HEK293 (cell line): Measurements from ENCODE around the gene MVB12B.
A peak's percentile ranks its signal among the peaks of the same experiment; 100 is the strongest.

Experiments
- CTCF ChIA-PET: fragments of 350-600 bp; formaldehyde crosslinking; extraction: SDS; loops from one replicate; lab custom pipeline; 2021; ENCODE audit warnings: antibody characterized with exemption; lab: Yijun Ruan, JAX
- POLR2A ChIA-PET: fragments of 300-600 bp; formaldehyde crosslinking; extraction: SDS; loops from one replicate; lab custom pipeline; 2020; ENCODE audit warnings: antibody characterized with exemption, inconsistent platforms; lab: Yijun Ruan, JAX
- H3K27ac ChIP-seq: fragments of 200-500 bp; sonication (Bioruptor generic); 2 replicates; pipeline ENCODE4 v1.5.1; 2014; ENCODE audit warnings: low read depth, low read length, control low read depth, inconsistent platforms; ENCODE audit errors: extremely low read depth
- H3K36me3 ChIP-seq, 2 experiments: fragments of 200-500 bp in 1 of 2; sonication (Bioruptor generic) in 1 of 2; 1 replicate in 1 of 2; 2 replicates in 1 of 2; pipeline ENCODE4 v1.5.1; 2014 to 2017; ENCODE audit warnings: inconsistent platforms in 2 of 2, low read length in 2 of 2; ENCODE audit not compliant: control insufficient read depth in 2 of 2, insufficient read depth in 1 of 2
- H3K4me1 ChIP-seq: fragments of 200-500 bp; sonication (Bioruptor generic); 2 replicates; pipeline ENCODE4 v1.5.1; 2014; ENCODE audit warnings: mild to moderate bottlenecking, low read length, inconsistent platforms; ENCODE audit not compliant: control insufficient read depth, insufficient read depth
- H3K4me3 ChIP-seq: 2 replicates; pipeline ENCODE4 v1.5.1; 2011; ENCODE audit warnings: low read depth, mild to moderate bottlenecking, control low read depth, low read length, moderate library complexity
- H3K9me3 ChIP-seq: fragments of 200-500 bp; sonication (Bioruptor generic); 2 replicates; pipeline ENCODE4 v1.5.1; 2014; ENCODE audit warnings: low read depth, low read length, inconsistent platforms; ENCODE audit not compliant: control insufficient read depth, insufficient read depth
- CTCF ChIP-seq: fragments of 450-650 bp; formaldehyde crosslinking; IDR thresholded peaks from 2 replicates; pipeline ENCODE4 v1.5.1; 2016; ENCODE audit warnings: missing biosample characterization, missing genetic modification characterization
- GLIS1 ChIP-seq: fragments of 450-650 bp; formaldehyde crosslinking; IDR thresholded peaks from 2 replicates; pipeline ENCODE4 v1.5.1; 2016; ENCODE audit warnings: missing biosample characterization, missing genetic modification characterization
- GLIS2 ChIP-seq: fragments of 450-650 bp; formaldehyde crosslinking; IDR thresholded peaks from 2 replicates; pipeline ENCODE4 v1.5.1; 2016; ENCODE audit warnings: missing biosample characterization, missing genetic modification characterization
- IKZF3 ChIP-seq: fragments of 450-650 bp; IDR thresholded peaks from 2 replicates; pipeline ENCODE4 v1.5.0; 2018; ENCODE audit warnings: missing biosample characterization, mild to moderate bottlenecking, missing genetic modification characterization, moderate library complexity
- KLF10 ChIP-seq: fragments of 450-650 bp; IDR thresholded peaks from 2 replicates; pipeline ENCODE4 v1.5.1; 2018; ENCODE audit warnings: missing biosample characterization, mild to moderate bottlenecking, missing genetic modification characterization
- KLF7 ChIP-seq: fragments of 450-650 bp; formaldehyde crosslinking; IDR thresholded peaks from 2 replicates; pipeline ENCODE4 v1.5.1; 2016; ENCODE audit warnings: missing biosample characterization, missing genetic modification characterization, borderline replicate concordance
- OSR2 ChIP-seq: fragments of 450-650 bp; formaldehyde crosslinking; IDR thresholded peaks from 2 replicates; pipeline ENCODE4 v1.5.1; 2016; ENCODE audit warnings: missing biosample characterization, missing genetic modification characterization
- TRIM28 ChIP-seq: IDR thresholded peaks from 2 replicates; pipeline ENCODE4 v1.6.1; 2011; ENCODE audit warnings: low read length, control low read depth, borderline replicate concordance
- ZBTB1 ChIP-seq: fragments of 450-650 bp; formaldehyde crosslinking; IDR thresholded peaks from 2 replicates; pipeline ENCODE4 v1.5.1; 2016; ENCODE audit warnings: missing biosample characterization, missing genetic modification characterization
- ZBTB48 ChIP-seq: fragments of 450-650 bp; formaldehyde crosslinking; IDR thresholded peaks from 2 replicates; pipeline ENCODE4 v1.5.1; 2016; ENCODE audit warnings: missing biosample characterization, missing genetic modification characterization
- ZBTB8A ChIP-seq: fragments of 450-650 bp; formaldehyde crosslinking; IDR thresholded peaks from 2 replicates; pipeline ENCODE4 v1.5.1; 2016; ENCODE audit warnings: missing biosample characterization, missing genetic modification characterization
- ZNF146 ChIP-seq: fragments of 450-650 bp; formaldehyde crosslinking; IDR thresholded peaks from 2 replicates; pipeline ENCODE4 v1.5.1; 2016; ENCODE audit warnings: missing biosample characterization, missing genetic modification characterization
- ZNF221 ChIP-seq: fragments of 450-650 bp; formaldehyde crosslinking; IDR thresholded peaks from 2 replicates; pipeline ENCODE4 v1.5.1; 2017; ENCODE audit warnings: missing biosample characterization, missing genetic modification characterization, borderline replicate concordance
- ZNF223 ChIP-seq: fragments of 450-650 bp; formaldehyde crosslinking; IDR thresholded peaks from 2 replicates; pipeline ENCODE4 v1.5.1; 2016; ENCODE audit warnings: missing biosample characterization, missing genetic modification characterization
- ZNF529 ChIP-seq: fragments of 450-650 bp; formaldehyde crosslinking; IDR thresholded peaks from 2 replicates; pipeline ENCODE4 v1.5.1; 2017; ENCODE audit warnings: missing genetic modification characterization, missing biosample characterization; ENCODE audit not compliant: insufficient replicate concordance
- ZNF555 ChIP-seq: fragments of 450-650 bp; formaldehyde crosslinking; conservative IDR thresholded peaks from 2 replicates; pipeline ENCODE4 v1.5.1; 2017; ENCODE audit warnings: missing biosample characterization, mild to moderate bottlenecking, missing genetic modification characterization, inconsistent platforms
- ZNF561 ChIP-seq: fragments of 450-650 bp; IDR thresholded peaks from 2 replicates; pipeline ENCODE4 v1.5.1; 2018; ENCODE audit warnings: missing biosample characterization, missing genetic modification characterization, borderline replicate concordance
- ZNF621 ChIP-seq: fragments of 450-650 bp; formaldehyde crosslinking; IDR thresholded peaks from 2 replicates; pipeline ENCODE4 v1.5.1; 2017; ENCODE audit warnings: missing biosample characterization, missing genetic modification characterization
- ZNF626 ChIP-seq: fragments of 450-650 bp; sonication (Bioruptor Pico); formaldehyde crosslinking; IDR thresholded peaks from 2 replicates; pipeline ENCODE4 v1.5.1; 2018; ENCODE audit warnings: missing biosample characterization, missing genetic modification characterization, inconsistent platforms
- ZNF645 ChIP-seq: fragments of 450-650 bp; formaldehyde crosslinking; IDR thresholded peaks from 2 replicates; pipeline ENCODE4; 2016; ENCODE audit warnings: missing biosample characterization, missing genetic modification characterization
- ZNF654 ChIP-seq: fragments of 450-650 bp; formaldehyde crosslinking; IDR thresholded peaks from 2 replicates; pipeline ENCODE4 v1.5.1; 2016; ENCODE audit warnings: low read depth, missing biosample characterization, missing genetic modification characterization
- ZNF664 ChIP-seq: fragments of 450-650 bp; formaldehyde crosslinking; IDR thresholded peaks from 2 replicates; pipeline ENCODE4 v1.5.1; 2016; ENCODE audit warnings: missing biosample characterization, missing genetic modification characterization
- ZNF768 ChIP-seq: fragments of 450-650 bp; formaldehyde crosslinking; IDR thresholded peaks from 2 replicates; pipeline ENCODE4 v1.5.1; 2018; ENCODE audit warnings: missing biosample characterization, mild to moderate bottlenecking, missing genetic modification characterization
- ZNF777 ChIP-seq: fragments of 450-650 bp; formaldehyde crosslinking; IDR thresholded peaks from 2 replicates; pipeline ENCODE4 v1.5.1; 2017; ENCODE audit warnings: missing biosample characterization, missing genetic modification characterization, borderline replicate concordance
- ZNF791 ChIP-seq: fragments of 450-650 bp; formaldehyde crosslinking; IDR thresholded peaks from 2 replicates; pipeline ENCODE4 v1.5.1; 2016; ENCODE audit warnings: missing biosample characterization, missing genetic modification characterization
- ZSCAN16 ChIP-seq: fragments of 450-650 bp; formaldehyde crosslinking; IDR thresholded peaks from 2 replicates; pipeline ENCODE4 v1.5.1; 2016; ENCODE audit warnings: missing biosample characterization, missing genetic modification characterization
- ZSCAN23 ChIP-seq: fragments of 450-650 bp; formaldehyde crosslinking; IDR thresholded peaks from 2 replicates; pipeline ENCODE4 v1.5.1; 2016; ENCODE audit warnings: missing biosample characterization, missing genetic modification characterization
- TF ChIP-seq, protein P1 (sequence below): fragments of 450-650 bp; formaldehyde crosslinking; IDR thresholded peaks from 2 replicates; pipeline ENCODE4 v1.5.1; 2016; ENCODE audit warnings: missing biosample characterization, missing genetic modification characterization, borderline replicate concordance
- TF ChIP-seq, protein P2 (sequence below): fragments of 450-650 bp; formaldehyde crosslinking; optimal IDR thresholded peaks from 2 replicates; pipeline ENCODE3; 2016; ENCODE audit warnings: missing biosample characterization, mild to moderate bottlenecking, missing genetic modification characterization

The MVB12B gene

GRCh38 chr9:126499005-126499910, 172.6 kb downstream of the MVB12B start:
- H3K27ac ChIP-seq: no peak overlapping the region; the same call in 1 of the 2 replicates
- no peaks in the 10 kb centered on the region for H3K9me3 ChIP-seq
- peaks cover 0 to 4% of the 10 kb centered on the region in 2 experiments; a peak in 1 of 3 replicates for H3K36me3 ChIP-seq
- H3K4me3 ChIP-seq: peak overlapping the region; percentile 24
- ChIA-PET CTCF (interaction anchor here (0.5 to 7.7 kb wide), 61 partner anchors 9 to 1859 kb away, joined by 3 to 184 read pairs (median 4); no protein-coding TSS in a partner anchor), POLR2A (interaction anchor here (0.5 to 1.0 kb wide), 2 partner anchors 58 to 1418 kb away, joined by 4 read pairs; partner anchors contain the start of gene ST6GALNAC4)
- H3K4me1 ChIP-seq: no peaks in the 10 kb centered on the region; the same call in 1 of the 2 replicates
- TF ChIP-seq ZNF561 (tag by site-specific recombination) (0 out of 2 replicates have a peak, but pooled peaks have one; percentile 25), OSR2 (no peak), ZBTB8A (0 out of 2 replicates have a peak, but pooled peaks have one; percentile 37), IKZF3 (tag by site-specific recombination) (peak; percentile 70; the same call in 1 of the 2 replicates), KLF7 (tag by site-specific recombination) (no peak), ZNF223 (tag by site-specific recombination) (peak; percentile 72), GLIS2 (tag by site-specific recombination) (peak; percentile 16; the same call in 1 of the 2 replicates), ZNF645 (tag by site-specific recombination) (no peak), CTCF (tag by site-specific recombination) (peak; percentile 32; the same call in 1 of the 2 replicates), ZBTB1 (tag by site-specific recombination) (no peak), ZNF768 (tag by site-specific recombination) (no peak), ZNF529 (tag by site-specific recombination) (no peak), ZSCAN16 (tag by site-specific recombination) (no peak), ZNF664 (tag by site-specific recombination) (no peak), ZNF555 (tag by site-specific recombination) (no peak), ZNF626 (no peak), TRIM28 (no peak), KLF10 (tag by site-specific recombination) (no peak), ZNF654 (peak; percentile 28), GLIS1 (tag by site-specific recombination) (no peak), ZNF221 (no peak), ZNF621 (tag by site-specific recombination) (no peak), ZNF146 (tag by site-specific recombination) (no peak), ZNF791 (no peak), ZNF777 (no peak), ZSCAN23 (tag by site-specific recombination) (no peak), ZBTB48 (tag by site-specific recombination) (0 out of 2 replicates have a peak, but pooled peaks have one; percentile 26)
- TF ChIP-seq, protein P1, sequence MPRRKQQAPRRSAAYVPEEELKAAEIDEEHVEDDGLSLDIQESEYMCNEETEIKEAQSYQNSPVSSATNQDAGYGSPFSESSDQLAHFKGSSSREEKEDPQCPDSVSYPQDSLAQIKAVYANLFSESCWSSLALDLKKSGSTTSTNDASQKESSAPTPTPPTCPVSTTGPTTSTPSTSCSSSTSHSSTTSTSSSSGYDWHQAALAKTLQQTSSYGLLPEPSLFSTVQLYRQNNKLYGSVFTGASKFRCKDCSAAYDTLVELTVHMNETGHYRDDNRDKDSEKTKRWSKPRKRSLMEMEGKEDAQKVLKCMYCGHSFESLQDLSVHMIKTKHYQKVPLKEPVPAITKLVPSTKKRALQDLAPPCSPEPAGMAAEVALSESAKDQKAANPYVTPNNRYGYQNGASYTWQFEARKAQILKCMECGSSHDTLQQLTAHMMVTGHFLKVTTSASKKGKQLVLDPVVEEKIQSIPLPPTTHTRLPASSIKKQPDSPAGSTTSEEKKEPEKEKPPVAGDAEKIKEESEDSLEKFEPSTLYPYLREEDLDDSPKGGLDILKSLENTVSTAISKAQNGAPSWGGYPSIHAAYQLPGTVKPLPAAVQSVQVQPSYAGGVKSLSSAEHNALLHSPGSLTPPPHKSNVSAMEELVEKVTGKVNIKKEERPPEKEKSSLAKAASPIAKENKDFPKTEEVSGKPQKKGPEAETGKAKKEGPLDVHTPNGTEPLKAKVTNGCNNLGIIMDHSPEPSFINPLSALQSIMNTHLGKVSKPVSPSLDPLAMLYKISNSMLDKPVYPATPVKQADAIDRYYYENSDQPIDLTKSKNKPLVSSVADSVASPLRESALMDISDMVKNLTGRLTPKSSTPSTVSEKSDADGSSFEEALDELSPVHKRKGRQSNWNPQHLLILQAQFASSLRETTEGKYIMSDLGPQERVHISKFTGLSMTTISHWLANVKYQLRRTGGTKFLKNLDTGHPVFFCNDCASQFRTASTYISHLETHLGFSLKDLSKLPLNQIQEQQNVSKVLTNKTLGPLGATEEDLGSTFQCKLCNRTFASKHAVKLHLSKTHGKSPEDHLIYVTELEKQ (tag by site-specific recombination): no peak
- TF ChIP-seq, protein P2, sequence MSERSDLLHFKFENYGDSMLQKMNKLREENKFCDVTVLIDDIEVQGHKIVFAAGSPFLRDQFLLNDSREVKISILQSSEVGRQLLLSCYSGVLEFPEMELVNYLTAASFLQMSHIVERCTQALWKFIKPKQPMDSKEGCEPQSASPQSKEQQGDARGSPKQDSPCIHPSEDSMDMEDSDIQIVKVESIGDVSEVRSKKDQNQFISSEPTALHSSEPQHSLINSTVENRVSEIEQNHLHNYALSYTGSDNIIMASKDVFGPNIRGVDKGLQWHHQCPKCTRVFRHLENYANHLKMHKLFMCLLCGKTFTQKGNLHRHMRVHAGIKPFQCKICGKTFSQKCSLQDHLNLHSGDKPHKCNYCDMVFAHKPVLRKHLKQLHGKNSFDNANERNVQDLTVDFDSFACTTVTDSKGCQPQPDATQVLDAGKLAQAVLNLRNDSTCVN (tag by site-specific recombination): peak; percentile 10
